Suprapubic skin (tissue), 4 donors: ENCODE results near the gene HIRIP3. TPM values are rescaled to one million over a fixed set of nuclear protein-coding genes. Genes with fewer than 3 reads are reported as not detected.
A peak's percentile ranks its signal among the peaks of the same experiment; 100 is the strongest.

ENCODE experiments used
- DNase-seq, 2 donors: peaks; one replicate each; pipeline ENCODE4 v3.0.0-alpha.2; 2019; ENCODE audit warnings: low spot score in 2 of 2
- H3K27ac ChIP-seq: fragments of 200-600 bp; sonication (generic); one replicate; pipeline ENCODE4 v1.5.1; 2019
- H3K27me3 ChIP-seq: fragments of 200-600 bp; sonication (generic); one replicate; pipeline ENCODE4 v1.5.1; 2019
- H3K36me3 ChIP-seq: fragments of 200-600 bp; sonication (generic); one replicate; pipeline ENCODE4 v1.5.1; 2019
- H3K4me1 ChIP-seq: fragments of 200-600 bp; sonication (generic); one replicate; pipeline ENCODE4 v1.5.1; 2019
- H3K4me3 ChIP-seq: fragments of 200-600 bp; sonication (generic); one replicate; pipeline ENCODE4 v1.5.1; 2019; ENCODE audit warnings: mild to moderate bottlenecking
- H3K9me3 ChIP-seq: fragments of 200-600 bp; sonication (generic); one replicate; pipeline ENCODE4 v1.5.1; 2019
- EP300 ChIP-seq: sonication (generic); formaldehyde crosslinking; IDR thresholded peaks from one replicate; pipeline ENCODE4 v1.6.1; 2017; ENCODE audit warnings: antibody characterized with exemption
- POLR2AphosphoS5 ChIP-seq, 3 donors: sonication (generic); formaldehyde crosslinking; IDR thresholded peaks; one replicate each; pipeline ENCODE4 v1.6.1; 2017; ENCODE audit warnings: antibody characterized with exemption in 3 of 3
- WGBS: methylation state at CpG from one replicate; pipeline ENCODE4 v1.1.5; 2018; 5-methylcytosine and 5-hydroxymethylcytosine counted together
- total RNA-seq, 4 donors: library from RNA; depleted of rRNA; stranded (reverse); fragments of >200 nt; gene quantifications; one replicate each; pipeline ENCODE4 v1.1.0, GENCODE V29; 2016
- TF ChIP-seq, protein P1 (sequence below), 2 donors: fragments of 200-600 bp in 1 of 2; fragments of 450-650 bp in 1 of 2; sonication (generic) in 1 of 2; IDR thresholded peaks; one replicate each; pipeline ENCODE4 v1.5.1; 2016 to 2019; ENCODE audit warnings: antibody characterized with exemption in 2 of 2, mild to moderate bottlenecking in 1 of 2, moderate library complexity in 1 of 2

Gene HIRIP3
- total RNA-seq, 4 donors from 2014 or later = 14.6 to 29.3 (median 21.7) TPM

DNA sequence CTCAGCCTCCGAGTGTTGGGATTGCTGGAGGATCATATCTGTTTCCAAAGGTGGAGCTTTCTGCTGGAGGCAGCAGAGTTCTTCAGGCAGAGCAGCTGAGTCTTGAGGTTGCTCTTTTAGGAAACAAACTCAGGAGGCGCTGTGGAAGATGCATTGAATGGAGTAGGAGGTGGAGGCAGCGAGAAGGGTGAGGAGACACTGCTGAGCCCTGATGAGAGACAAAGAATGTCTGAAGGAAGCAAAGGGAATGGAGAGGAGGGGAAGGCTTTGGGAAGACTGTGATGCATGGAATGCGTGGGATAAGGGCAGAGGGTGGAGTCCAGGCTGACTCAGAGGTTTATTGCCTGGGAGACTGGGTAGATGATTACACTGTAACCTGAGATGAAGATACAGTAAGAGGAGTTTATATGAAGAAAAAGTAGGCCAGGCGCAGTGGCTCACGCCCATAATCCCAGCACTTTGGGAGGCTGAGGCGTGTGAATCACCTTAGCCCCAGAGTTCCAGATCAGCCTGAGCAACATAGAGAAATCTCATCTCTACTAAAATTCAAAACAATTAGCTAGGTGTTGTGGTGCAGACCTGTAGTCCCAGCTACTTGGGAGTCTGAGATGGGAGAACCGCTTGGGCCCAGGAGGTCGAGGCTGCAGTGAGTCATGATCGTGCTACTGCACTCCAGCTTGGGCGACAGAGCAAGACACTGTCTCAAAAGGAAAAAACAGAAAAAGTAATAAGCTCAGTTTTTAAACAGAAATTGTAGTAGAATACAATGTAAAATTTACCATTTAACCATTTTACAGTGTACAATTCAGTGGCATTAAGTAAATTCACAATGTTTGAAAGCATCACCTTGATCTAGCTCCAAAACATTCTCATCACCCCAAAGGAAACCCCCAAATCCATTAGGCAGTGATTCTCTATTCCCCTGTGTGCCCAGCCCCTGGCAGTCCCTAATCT lies 51.3 kb downstream of the HIRIP3 start:
- DNase-seq = no peak
- peak overlapping the region; percentile 74 for H3K27ac ChIP-seq
- TF ChIP-seq POLR2AphosphoS5 (IDR thresholded peaks at IDR 0.05) = no peak
- TF ChIP-seq, protein P1, sequence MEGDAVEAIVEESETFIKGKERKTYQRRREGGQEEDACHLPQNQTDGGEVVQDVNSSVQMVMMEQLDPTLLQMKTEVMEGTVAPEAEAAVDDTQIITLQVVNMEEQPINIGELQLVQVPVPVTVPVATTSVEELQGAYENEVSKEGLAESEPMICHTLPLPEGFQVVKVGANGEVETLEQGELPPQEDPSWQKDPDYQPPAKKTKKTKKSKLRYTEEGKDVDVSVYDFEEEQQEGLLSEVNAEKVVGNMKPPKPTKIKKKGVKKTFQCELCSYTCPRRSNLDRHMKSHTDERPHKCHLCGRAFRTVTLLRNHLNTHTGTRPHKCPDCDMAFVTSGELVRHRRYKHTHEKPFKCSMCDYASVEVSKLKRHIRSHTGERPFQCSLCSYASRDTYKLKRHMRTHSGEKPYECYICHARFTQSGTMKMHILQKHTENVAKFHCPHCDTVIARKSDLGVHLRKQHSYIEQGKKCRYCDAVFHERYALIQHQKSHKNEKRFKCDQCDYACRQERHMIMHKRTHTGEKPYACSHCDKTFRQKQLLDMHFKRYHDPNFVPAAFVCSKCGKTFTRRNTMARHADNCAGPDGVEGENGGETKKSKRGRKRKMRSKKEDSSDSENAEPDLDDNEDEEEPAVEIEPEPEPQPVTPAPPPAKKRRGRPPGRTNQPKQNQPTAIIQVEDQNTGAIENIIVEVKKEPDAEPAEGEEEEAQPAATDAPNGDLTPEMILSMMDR (IDR thresholded peaks at IDR 0.05) = peak in 1 of 2 donors; percentile 14
- no peak for TF ChIP-seq EP300
- H3K36me3 ChIP-seq = no peaks in the 10 kb centered on the region
- H3K4me1 ChIP-seq = peaks cover 10% of the 10 kb centered on the region
- no peaks in the 10 kb centered on the region for H3K27me3 ChIP-seq
- no peaks in the 10 kb centered on the region for H3K9me3 ChIP-seq
- WGBS = 31% methylated on average over 11 of the region's 11 CpGs
- H3K4me3 ChIP-seq = no peak overlapping the region

Other genes with a start within 250 kb of the HIRIP3 start
- gene C16orf54, start 249.6 kb downstream of the HIRIP3 start, total RNA-seq = 1 to 10 TPM in 1 of 4 donors, under 1 TPM in 1, not detected in 2; 0.34 to 1.1 TPM
- under 1 TPM in 1 of 4 donors, not detected in 3; 0.89 TPM for gene ZG16, start 217.4 kb downstream of the HIRIP3 start, total RNA-seq
- gene KIF22, start 204.9 kb downstream of the HIRIP3 start, total RNA-seq = 10 to 100 TPM; 42.8 to 65.7 (median 55.1) TPM
- gene MAZ, start 189.1 kb downstream of the HIRIP3 start, total RNA-seq = 100 to 1,000 TPM in 3 of 4 donors, 10 to 100 TPM in 1; 98.4 to 180 (median 125) TPM
- gene PRRT2, start 183.4 kb downstream of the HIRIP3 start, total RNA-seq = 1 to 10 TPM in 3 of 4 donors, not detected in 1; 1.1 to 6.8 (median 3.7) TPM
- 10 to 100 TPM; 23.3 to 35.2 (median 23.8) TPM for gene PAGR1, start 179.5 kb downstream of the HIRIP3 start, total RNA-seq
- gene MVP, start 175.2 kb downstream of the HIRIP3 start, total RNA-seq = 100 to 1,000 TPM in 1 of 4 donors, 10 to 100 TPM in 3; 54.9 to 104 (median 68.1) TPM
- 100 to 1,000 TPM in 1 of 4 donors, 10 to 100 TPM in 3; 68.7 to 112 (median 96.7) TPM for gene CDIPT, start 132.4 kb downstream of the HIRIP3 start, total RNA-seq
- 1 to 10 TPM in 3 of 4 donors, under 1 TPM in 1; 0.98 to 2.9 (median 1.2) TPM for gene SEZ6L2, start 96.1 kb downstream of the HIRIP3 start, total RNA-seq
- gene ASPHD1, start 95.1 kb downstream of the HIRIP3 start, total RNA-seq = under 1 TPM in 1 of 4 donors, not detected in 3; 0.34 TPM
- 10 to 100 TPM; 20.3 to 43.9 (median 32.0) TPM for gene KCTD13, start 69.4 kb downstream of the HIRIP3 start, total RNA-seq
- gene TMEM219, start 33.5 kb downstream of the HIRIP3 start, total RNA-seq = 100 to 1,000 TPM in 3 of 4 donors, 10 to 100 TPM in 1; 78.0 to 109 (median 106) TPM
- 10 to 100 TPM; 29.1 to 54.4 (median 39.1) TPM for gene TAOK2, start 21.7 kb downstream of the HIRIP3 start, total RNA-seq
- 10 to 100 TPM; 48.2 to 58.7 (median 51.0) TPM for gene INO80E, start 624 bp upstream of the HIRIP3 start, total RNA-seq
- under 1 TPM in 1 of 4 donors, not detected in 3; 0.42 TPM for gene DOC2A, start 15.4 kb upstream of the HIRIP3 start, total RNA-seq
- not detected for gene C16orf92, start 27.6 kb upstream of the HIRIP3 start, total RNA-seq
- 1 to 10 TPM in 1 of 4 donors, under 1 TPM in 1, not detected in 2; 0.81 to 1.4 TPM for gene TLCD3B, start 35.7 kb upstream of the HIRIP3 start, total RNA-seq
- 100 to 1,000 TPM; 794 to 967 (median 870) TPM for gene ALDOA, start 70.1 kb upstream of the HIRIP3 start, total RNA-seq
- 10 to 100 TPM; 52.0 to 66.0 (median 61.2) TPM for gene PPP4C, start 80.4 kb upstream of the HIRIP3 start, total RNA-seq
- gene TBX6, start 96.3 kb upstream of the HIRIP3 start, total RNA-seq = 1 to 10 TPM; 2.7 to 7.6 (median 4.7) TPM
- 100 to 1,000 TPM; 138 to 197 (median 195) TPM for gene YPEL3, start 100.6 kb upstream of the HIRIP3 start, total RNA-seq
- gene GDPD3, start 117.9 kb upstream of the HIRIP3 start, total RNA-seq = 10 to 100 TPM in 3 of 4 donors, 1 to 10 TPM in 1; 8.7 to 40.0 (median 12.5) TPM
- 10 to 100 TPM; 34.1 to 62.4 (median 60.1) TPM for gene MAPK3, start 127.6 kb upstream of the HIRIP3 start, total RNA-seq
- 10 to 100 TPM; 14.5 to 25.3 (median 19.3) TPM for gene CORO1A, start 188.0 kb upstream of the HIRIP3 start, total RNA-seq
- gene BOLA2B, start 198.0 kb upstream of the HIRIP3 start, total RNA-seq = 100 to 1,000 TPM in 3 of 4 donors, 10 to 100 TPM in 1; 72.7 to 434 (median 197) TPM
- 10 to 100 TPM; 27.3 to 56.2 (median 44.9) TPM for gene SLX1A, start 198.3 kb upstream of the HIRIP3 start, total RNA-seq
- gene SULT1A3, start 203.6 kb upstream of the HIRIP3 start, total RNA-seq = 10 to 100 TPM in 1 of 4 donors, 1 to 10 TPM in 2, not detected in 1; 4.8 to 24.6 (median 7.8) TPM